GM18519 (cell line): ENCODE results near the gene MXD4.

ENCODE experiments used
- ATAC-seq: cut with Tn5 transposase; IDR thresholded peaks from one replicate; pipeline ENCODE4 v1.9.1; 2021; ENCODE audit warnings: mild to moderate bottlenecking, moderate library complexity; ENCODE audit not compliant: unreplicated experiment, low FRiP score

MXD4 gene

GRCh38 chr4:2261853-2262144 is at the start of gene MXD4:
TSS of gene MXD4 (minus strand) at chr4:2262109. CDS start at chr4:2261980, 129 bp downstream.
- ATAC-seq: no peak

- ATAC-seq: no peak
These were observed 45.0 kb upstream of the MXD4 start for GRCh38 chr4:2306773-2307410.

GRCh38 chr4:2305766-2306501 is 44.0 kb upstream of the MXD4 start:
- no peak for ATAC-seq

GRCh38 chr4:2304877-2305561 is 43.1 kb upstream of the MXD4 start:
- no peak for ATAC-seq

GRCh38 chr4:2304321-2304876 is 42.5 kb upstream of the MXD4 start:
- no peak for ATAC-seq

- no peak for ATAC-seq
These were observed 41.9 kb upstream of the MXD4 start for GRCh38 chr4:2303686-2304320.

GRCh38 chr4:2303121-2303685 is 41.3 kb upstream of the MXD4 start:
- ATAC-seq: no peak

GRCh38 chr4:2302387-2303119 is 40.6 kb upstream of the MXD4 start:
- ATAC-seq: no peak

GRCh38 chr4:2301806-2302205 is 39.9 kb upstream of the MXD4 start:
- ATAC-seq: no peak

GRCh38 chr4:2301225-2301642 is 39.3 kb upstream of the MXD4 start:
- ATAC-seq: no peak

GRCh38 chr4:2300431-2301224 is 38.7 kb upstream of the MXD4 start:
- no peak for ATAC-seq

GRCh38 chr4:2299794-2300193 is 37.9 kb upstream of the MXD4 start:
- ATAC-seq: no peak

- no peak for ATAC-seq
These were observed 36.7 kb upstream of the MXD4 start for GRCh38 chr4:2298532-2298991.

- ATAC-seq: no peak
These were observed 36.0 kb upstream of the MXD4 start for GRCh38 chr4:2297606-2298531.

GRCh38 chr4:2296631-2297601 is 35.0 kb upstream of the MXD4 start:
- no peak for ATAC-seq

- no peak for ATAC-seq
These were observed 34.1 kb upstream of the MXD4 start for GRCh38 chr4:2295900-2296442.

GRCh38 chr4:2295500-2295899 is 33.6 kb upstream of the MXD4 start:
- no peak for ATAC-seq
